Measurements from ENCODE around the gene LRRC61.

The LRRC61 gene

DNA sequence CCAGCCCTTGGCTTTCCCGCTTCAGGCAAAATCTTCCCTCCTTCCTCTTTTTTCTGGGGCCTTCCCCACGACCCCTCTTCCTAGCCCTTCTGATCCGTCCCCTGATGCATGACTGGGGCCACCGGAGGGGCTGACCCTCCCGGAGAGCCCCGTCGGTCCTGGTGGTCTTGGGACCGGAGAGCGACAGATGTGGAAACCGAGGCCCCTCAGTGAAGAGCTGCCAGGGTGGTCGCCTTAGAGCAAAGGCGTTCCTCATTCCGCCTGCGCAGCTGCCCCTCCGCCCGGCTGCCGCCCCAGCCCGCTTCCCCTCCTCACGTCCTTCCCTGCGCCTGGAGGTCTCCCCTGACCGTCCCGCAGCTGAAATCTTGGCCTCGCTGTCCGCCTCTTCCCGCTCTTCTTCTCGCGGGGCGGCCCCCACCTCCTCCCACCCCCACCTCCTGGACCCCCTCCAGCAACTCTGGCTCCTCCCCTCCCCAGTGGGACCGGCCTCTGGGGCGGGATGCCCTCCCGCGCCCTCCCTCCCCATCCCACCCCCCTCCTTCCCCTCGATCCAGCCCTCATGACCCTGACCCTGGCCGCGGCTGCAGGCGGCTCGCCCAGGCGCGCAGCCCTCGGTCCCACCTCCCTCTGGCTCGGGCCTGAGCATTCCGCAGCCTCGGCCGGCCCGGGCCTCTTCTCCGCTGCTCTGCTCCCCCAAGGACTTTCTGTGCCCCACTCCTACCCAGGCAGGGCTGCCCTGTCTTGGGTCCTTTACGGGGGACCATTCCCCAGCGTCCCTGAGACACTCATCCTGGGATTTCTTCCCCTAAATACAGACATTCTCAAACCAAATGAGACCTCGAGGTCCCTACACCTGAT is 18.3 kb downstream of the LRRC61 start, which contains the start of gene RARRES2:
RARRES2 (minus strand) TSS at position 367 of the 858 bp plus-strand sequence. CDS start 1,020 bp downstream, outside the sequence.
- peak within 1 kb of the TSS; percentile 49 for H4K12ac ChIP-seq (ENCODE audit: low read depth, low read length)
- peak within 1 kb of the TSS; percentile 78 for H3K4me2 ChIP-seq (ENCODE audit: low read length)
- peak within 1 kb of the TSS; percentile 59 for H2BK12ac ChIP-seq (ENCODE audit: low read length)
- H3K27ac ChIP-seq (ENCODE audit: low read depth, low read length): no peak within 1 kb of the TSS
- H3K36me3 ChIP-seq (ENCODE audit: control insufficient read depth in 1 of 2, insufficient read depth in 2 of 2, low read length in 2 of 2): peaks cover 3 to 13% of the 10 kb centered on the region in 2 experiments
- H4K8ac ChIP-seq (ENCODE audit: low read depth, low read length): peak within 1 kb of the TSS; percentile 65
- H3K79me1 ChIP-seq (ENCODE audit: low read length): peaks cover 10% of the 10 kb centered on the region
- H2AK5ac ChIP-seq (ENCODE audit: low read length): peak within 1 kb of the TSS; percentile 49
- H3K18ac ChIP-seq (ENCODE audit: low read length): peak within 1 kb of the TSS; percentile 85
- no peaks in the 10 kb centered on the region for H3K27me3 ChIP-seq (ENCODE audit: insufficient read depth, low read length)
- no CpG with 5 or more reads among the region's 49 CpGs for WGBS (ENCODE audit: extremely low coverage, insufficient coverage, insufficient read length)
- peak within 1 kb of the TSS; percentile 48 for H2BK120ac ChIP-seq (ENCODE audit: insufficient read depth, low read length, poor library complexity)
- H2BK5ac ChIP-seq (ENCODE audit: low read depth, low read length, poor library complexity): peak within 1 kb of the TSS; percentile 36
- H3K9ac ChIP-seq (ENCODE audit: low read length): peak within 1 kb of the TSS; percentile 62
- H4K91ac ChIP-seq (ENCODE audit: low read depth, low read length): peak within 1 kb of the TSS; percentile 84
- H3K4me1 ChIP-seq (ENCODE audit: control insufficient read depth in 1 of 2, insufficient read depth in 2 of 2, low read length in 2 of 2): peaks cover 14 to 17% of the 10 kb centered on the region in 2 experiments
- peaks cover 7% of the 10 kb centered on the region for H3K79me2 ChIP-seq (ENCODE audit: control insufficient read depth, insufficient read depth, low read length, poor library complexity)
- H2AFZ ChIP-seq (ENCODE audit: insufficient read depth, low read length, poor library complexity): peak within 1 kb of the TSS; percentile 43
- H3K23ac ChIP-seq (ENCODE audit: low read length): no peak within 1 kb of the TSS
- peak within 1 kb of the TSS; percentile 82 for H3K14ac ChIP-seq (ENCODE audit: low read length)
- peaks cover 5% of the 10 kb centered on the region for H3K9me3 ChIP-seq (ENCODE audit: insufficient read depth, low read depth, low read length)
- peak within 1 kb of the TSS; percentile 68 for H3K4me3 ChIP-seq (ENCODE audit: low read depth, low read length)
- H3K4ac ChIP-seq (ENCODE audit: low read depth, low read length): peak within 1 kb of the TSS; percentile 80
- DNase-seq: no peak

- Histone ChIP-seq H3K4me1 (ENCODE audit: control insufficient read depth in 1 of 2, insufficient read depth in 2 of 2, low read length in 2 of 2) (peaks cover 14 to 17% of the 10 kb centered on the region in 2 experiments), H3K4me3 (ENCODE audit: low read depth, low read length) (no peak overlapping the region), H3K27ac (ENCODE audit: low read depth, low read length) (no peak overlapping the region), H3K36me3 (ENCODE audit: control insufficient read depth in 1 of 2, insufficient read depth in 2 of 2, low read length in 2 of 2) (peaks cover 3 to 13% of the 10 kb centered on the region in 2 experiments), H4K8ac (ENCODE audit: low read depth, low read length) (no peak overlapping the region), H4K12ac (ENCODE audit: low read depth, low read length) (no peak overlapping the region), H2AFZ (ENCODE audit: insufficient read depth, low read length, poor library complexity) (no peak overlapping the region), H2AK5ac (ENCODE audit: low read length) (no peak overlapping the region), H4K91ac (ENCODE audit: low read depth, low read length) (no peak overlapping the region), H3K9ac (ENCODE audit: low read length) (no peak overlapping the region), H3K79me2 (ENCODE audit: control insufficient read depth, insufficient read depth, low read length, poor library complexity) (peaks cover 7% of the 10 kb centered on the region), H3K23ac (ENCODE audit: low read length) (no peak overlapping the region), H3K18ac (ENCODE audit: low read length) (no peak overlapping the region), H3K4ac (ENCODE audit: low read depth, low read length) (no peak overlapping the region), H2BK120ac (ENCODE audit: insufficient read depth, low read length, poor library complexity) (no peak overlapping the region), H3K79me1 (ENCODE audit: low read length) (peaks cover 10% of the 10 kb centered on the region), H2BK12ac (ENCODE audit: low read length) (no peak overlapping the region), H3K4me2 (ENCODE audit: low read length) (peak overlapping the region; percentile 19), H3K27me3 (ENCODE audit: insufficient read depth, low read length) (no peaks in the 10 kb centered on the region), H2BK5ac (ENCODE audit: low read depth, low read length, poor library complexity) (no peak overlapping the region), H3K9me3 (ENCODE audit: insufficient read depth, low read depth, low read length) (peaks cover 8% of the 10 kb centered on the region), H3K14ac (ENCODE audit: low read length) (no peak overlapping the region)
- DNase-seq: no peak
- no CpG with 5 or more reads among the region's 9 CpGs for WGBS (ENCODE audit: extremely low coverage, insufficient coverage, insufficient read length)
These were observed 18.9 kb downstream of the LRRC61 start for GRCh38 chr7:150342121-150342408.

- H3K4me2 ChIP-seq (ENCODE audit: low read length): no peak overlapping the region
- H2BK12ac ChIP-seq (ENCODE audit: low read length): no peak overlapping the region
- H3K4me3 ChIP-seq (ENCODE audit: low read depth, low read length): no peak overlapping the region
- H3K79me2 ChIP-seq (ENCODE audit: control insufficient read depth, insufficient read depth, low read length, poor library complexity): peaks cover 7% of the 10 kb centered on the region
- H2BK120ac ChIP-seq (ENCODE audit: insufficient read depth, low read length, poor library complexity): no peak overlapping the region
- H3K4ac ChIP-seq (ENCODE audit: low read depth, low read length): no peak overlapping the region
- no peak overlapping the region for H2BK5ac ChIP-seq (ENCODE audit: low read depth, low read length, poor library complexity)
- no peak overlapping the region for H4K8ac ChIP-seq (ENCODE audit: low read depth, low read length)
- no peak overlapping the region for H3K18ac ChIP-seq (ENCODE audit: low read length)
- H3K27ac ChIP-seq (ENCODE audit: low read depth, low read length): no peak overlapping the region
- H3K36me3 ChIP-seq (ENCODE audit: control insufficient read depth in 1 of 2, insufficient read depth in 2 of 2, low read length in 2 of 2): peaks cover under 1 to 8% of the 10 kb centered on the region in 2 experiments
- H3K9ac ChIP-seq (ENCODE audit: low read length): no peak overlapping the region
- peaks cover 8% of the 10 kb centered on the region for H3K9me3 ChIP-seq (ENCODE audit: insufficient read depth, low read depth, low read length)
- H3K79me1 ChIP-seq (ENCODE audit: low read length): peaks cover 10% of the 10 kb centered on the region
- peaks cover 14 to 17% of the 10 kb centered on the region in 2 experiments for H3K4me1 ChIP-seq (ENCODE audit: control insufficient read depth in 1 of 2, insufficient read depth in 2 of 2, low read length in 2 of 2)
- WGBS (ENCODE audit: extremely low coverage, insufficient coverage, insufficient read length): no CpG with 5 or more reads among the region's 2 CpGs
- no peaks in the 10 kb centered on the region for H3K27me3 ChIP-seq (ENCODE audit: insufficient read depth, low read length)
- H2AFZ ChIP-seq (ENCODE audit: insufficient read depth, low read length, poor library complexity): no peak overlapping the region
- H4K91ac ChIP-seq (ENCODE audit: low read depth, low read length): no peak overlapping the region
- no peak overlapping the region for H3K23ac ChIP-seq (ENCODE audit: low read length)
- H4K12ac ChIP-seq (ENCODE audit: low read depth, low read length): no peak overlapping the region
- no peak overlapping the region for H2AK5ac ChIP-seq (ENCODE audit: low read length)
- no peak for DNase-seq
- H3K14ac ChIP-seq (ENCODE audit: low read length): no peak overlapping the region
These were observed 20.1 kb downstream of the LRRC61 start for GRCh38 chr7:150343225-150343624.

DNA sequence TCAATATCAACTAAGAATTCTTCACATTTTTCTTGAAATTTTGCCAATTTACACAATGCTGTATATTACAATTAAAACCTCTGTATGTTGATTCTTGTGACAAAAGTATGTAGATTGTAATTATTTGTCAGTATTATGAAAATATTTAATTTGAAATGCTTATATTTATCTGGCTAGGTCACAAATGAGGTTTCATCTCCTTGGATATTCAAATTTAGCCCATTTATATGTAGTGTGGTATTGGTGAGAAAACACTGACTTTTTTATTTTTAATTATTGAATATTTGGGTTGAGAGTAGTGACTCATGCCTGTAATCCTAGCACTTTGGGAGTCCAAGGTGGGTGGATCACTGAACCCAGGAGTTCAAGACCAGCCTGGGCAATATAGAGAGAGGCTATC is 21.1 kb downstream of the LRRC61 start:
- H3K27ac ChIP-seq (ENCODE audit: low read depth, low read length): no peak overlapping the region
- H3K4me1 ChIP-seq (ENCODE audit: control insufficient read depth in 1 of 2, insufficient read depth in 2 of 2, low read length in 2 of 2): peaks cover 14 to 17% of the 10 kb centered on the region in 2 experiments
- DNase-seq: no peak
- no peak overlapping the region for H2AFZ ChIP-seq (ENCODE audit: insufficient read depth, low read length, poor library complexity)
- H4K12ac ChIP-seq (ENCODE audit: low read depth, low read length): no peak overlapping the region
- H2BK120ac ChIP-seq (ENCODE audit: insufficient read depth, low read length, poor library complexity): no peak overlapping the region
- H3K9me3 ChIP-seq (ENCODE audit: insufficient read depth, low read depth, low read length): peaks cover 8% of the 10 kb centered on the region
- H4K8ac ChIP-seq (ENCODE audit: low read depth, low read length): no peak overlapping the region
- H2AK5ac ChIP-seq (ENCODE audit: low read length): no peak overlapping the region
- no peaks in the 10 kb centered on the region for H3K36me3 ChIP-seq (ENCODE audit: control insufficient read depth in 1 of 2, insufficient read depth in 2 of 2, low read length in 2 of 2)
- H3K79me1 ChIP-seq (ENCODE audit: low read length): peaks cover 10% of the 10 kb centered on the region
- H2BK5ac ChIP-seq (ENCODE audit: low read depth, low read length, poor library complexity): no peak overlapping the region
- no peak overlapping the region for H3K4me2 ChIP-seq (ENCODE audit: low read length)
- H3K4ac ChIP-seq (ENCODE audit: low read depth, low read length): no peak overlapping the region
- H3K27me3 ChIP-seq (ENCODE audit: insufficient read depth, low read length): no peaks in the 10 kb centered on the region
- no peak overlapping the region for H3K23ac ChIP-seq (ENCODE audit: low read length)
- no peak overlapping the region for H3K18ac ChIP-seq (ENCODE audit: low read length)
- H4K91ac ChIP-seq (ENCODE audit: low read depth, low read length): no peak overlapping the region
- no peak overlapping the region for H3K14ac ChIP-seq (ENCODE audit: low read length)
- no peak overlapping the region for H2BK12ac ChIP-seq (ENCODE audit: low read length)
- peaks cover 7% of the 10 kb centered on the region for H3K79me2 ChIP-seq (ENCODE audit: control insufficient read depth, insufficient read depth, low read length, poor library complexity)
- no peak overlapping the region for H3K9ac ChIP-seq (ENCODE audit: low read length)
- H3K4me3 ChIP-seq (ENCODE audit: low read depth, low read length): no peak overlapping the region

Measured in trophoblast cell (in vitro differentiated cells and primary cell).